ENCODE measurements around the gene NRP1. TPM values are rescaled to one million over a fixed set of nuclear protein-coding genes. Genes with fewer than 3 reads are reported as not detected.

The NRP1 gene
- total and polyA plus RNA-seq, 4 donors, result 14.6 to 55.6 (median 37.8) TPM

GRCh38 chr10:33235251-33235884 lies 99.1 kb downstream of the NRP1 start:
- WGBS, result 84% methylated on average over 8 of the region's 8 CpGs
- Histone ChIP-seq H3K4me1 (ENCODE audit: control insufficient read depth in 4 of 4, insufficient read depth in 4 of 4, low read length in 3 of 4) (no peaks in the 10 kb centered on the region), H3K27me3 (ENCODE audit: control insufficient read depth in 4 of 4, insufficient read depth in 4 of 4, low read length in 3 of 4) (no peaks in the 10 kb centered on the region), H3K36me3 (ENCODE audit: control insufficient read depth in 4 of 4, insufficient read depth in 3 of 4, low read depth in 1 of 4, low read length in 3 of 4) (peaks cover 0 to 11% (median 3%) of the 10 kb centered on the region in 4 donors), H3K9me3 (ENCODE audit: control insufficient read depth in 4 of 4, low read length in 3 of 4) (no peaks in the 10 kb centered on the region), H3K9ac (ENCODE audit: low read depth in 1 of 2, low read length in 2 of 2) (no peak overlapping the region), H3K4me3 (ENCODE audit: low read depth in 1 of 3, low read length in 3 of 3) (no peak overlapping the region), H3K27ac (ENCODE audit: low read depth in 1 of 2, low read length in 2 of 2) (no peak overlapping the region)
- DNase-seq (ENCODE audit: low spot score), result no peak
- no peak for TF ChIP-seq CTCF (IDR thresholded peaks at IDR 0.05; ENCODE audit: low read depth, low read length, missing input control)

DNA sequence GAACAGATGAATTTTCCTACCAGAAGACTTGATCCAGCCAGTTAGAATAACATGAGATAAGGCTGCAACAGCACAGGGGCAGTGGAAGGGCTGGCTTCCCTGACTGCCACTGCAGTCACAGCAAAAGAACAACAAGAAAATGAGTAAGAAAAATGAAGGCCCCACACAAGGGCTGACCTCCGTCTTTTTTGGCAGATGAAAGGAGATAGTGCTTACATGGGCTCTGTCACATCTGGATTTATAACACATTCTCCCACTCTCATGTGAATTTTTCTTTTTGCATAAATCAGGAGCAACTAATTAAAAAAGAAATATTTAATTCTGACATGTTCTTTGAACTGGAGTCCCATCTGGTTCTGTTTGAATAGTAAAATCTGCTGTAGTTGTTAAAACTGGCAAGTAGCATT lies 99.6 kb downstream of the NRP1 start:
- TF ChIP-seq NR2F2 (IDR thresholded peaks at IDR 0.05) (no peak), HNF4G (IDR thresholded peaks at IDR 0.05) (no peak), FOXA2 (IDR thresholded peaks at IDR 0.05) (no peak), ZBTB33 (IDR thresholded peaks at IDR 0.05) (no peak), JUND (IDR thresholded peaks at IDR 0.05) (no peak), FOXA1 (IDR thresholded peaks at IDR 0.05) (no peak), TAF1 (conservative IDR thresholded peaks at IDR 0.05) (no peak), HNF4A (conservative IDR thresholded peaks at IDR 0.05) (no peak), ATF3 (IDR thresholded peaks at IDR 0.05) (no peak), YY1 (IDR thresholded peaks at IDR 0.05) (no peak), RAD21 (IDR thresholded peaks at IDR 0.05) (no peak), SP1 (IDR thresholded peaks at IDR 0.05) (no peak), RXRA (IDR thresholded peaks at IDR 0.05) (no peak)
- TF ChIP-seq, protein P1, sequence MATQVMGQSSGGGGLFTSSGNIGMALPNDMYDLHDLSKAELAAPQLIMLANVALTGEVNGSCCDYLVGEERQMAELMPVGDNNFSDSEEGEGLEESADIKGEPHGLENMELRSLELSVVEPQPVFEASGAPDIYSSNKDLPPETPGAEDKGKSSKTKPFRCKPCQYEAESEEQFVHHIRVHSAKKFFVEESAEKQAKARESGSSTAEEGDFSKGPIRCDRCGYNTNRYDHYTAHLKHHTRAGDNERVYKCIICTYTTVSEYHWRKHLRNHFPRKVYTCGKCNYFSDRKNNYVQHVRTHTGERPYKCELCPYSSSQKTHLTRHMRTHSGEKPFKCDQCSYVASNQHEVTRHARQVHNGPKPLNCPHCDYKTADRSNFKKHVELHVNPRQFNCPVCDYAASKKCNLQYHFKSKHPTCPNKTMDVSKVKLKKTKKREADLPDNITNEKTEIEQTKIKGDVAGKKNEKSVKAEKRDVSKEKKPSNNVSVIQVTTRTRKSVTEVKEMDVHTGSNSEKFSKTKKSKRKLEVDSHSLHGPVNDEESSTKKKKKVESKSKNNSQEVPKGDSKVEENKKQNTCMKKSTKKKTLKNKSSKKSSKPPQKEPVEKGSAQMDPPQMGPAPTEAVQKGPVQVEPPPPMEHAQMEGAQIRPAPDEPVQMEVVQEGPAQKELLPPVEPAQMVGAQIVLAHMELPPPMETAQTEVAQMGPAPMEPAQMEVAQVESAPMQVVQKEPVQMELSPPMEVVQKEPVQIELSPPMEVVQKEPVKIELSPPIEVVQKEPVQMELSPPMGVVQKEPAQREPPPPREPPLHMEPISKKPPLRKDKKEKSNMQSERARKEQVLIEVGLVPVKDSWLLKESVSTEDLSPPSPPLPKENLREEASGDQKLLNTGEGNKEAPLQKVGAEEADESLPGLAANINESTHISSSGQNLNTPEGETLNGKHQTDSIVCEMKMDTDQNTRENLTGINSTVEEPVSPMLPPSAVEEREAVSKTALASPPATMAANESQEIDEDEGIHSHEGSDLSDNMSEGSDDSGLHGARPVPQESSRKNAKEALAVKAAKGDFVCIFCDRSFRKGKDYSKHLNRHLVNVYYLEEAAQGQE (IDR thresholded peaks at IDR 0.05), result no peak
- TF ChIP-seq, protein P2, sequence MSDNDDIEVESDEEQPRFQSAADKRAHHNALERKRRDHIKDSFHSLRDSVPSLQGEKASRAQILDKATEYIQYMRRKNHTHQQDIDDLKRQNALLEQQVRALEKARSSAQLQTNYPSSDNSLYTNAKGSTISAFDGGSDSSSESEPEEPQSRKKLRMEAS (IDR thresholded peaks at IDR 0.05), result no peak
- H3K27ac ChIP-seq (ENCODE audit: low read depth in 1 of 2, low read length in 2 of 2), result no peak overlapping the region
- H3K9me3 ChIP-seq (ENCODE audit: control insufficient read depth in 4 of 4, low read length in 3 of 4), result no peaks in the 10 kb centered on the region
- H3K27me3 ChIP-seq (ENCODE audit: control insufficient read depth in 4 of 4, insufficient read depth in 4 of 4, low read length in 3 of 4), result no peaks in the 10 kb centered on the region
- H3K9ac ChIP-seq (ENCODE audit: low read depth in 1 of 2, low read length in 2 of 2), result no peak overlapping the region
- DNase-seq (ENCODE audit: low spot score), result no peak
- peaks cover 0 to 3% (median 0%) of the 10 kb centered on the region in 4 donors for H3K4me1 ChIP-seq (ENCODE audit: control insufficient read depth in 4 of 4, insufficient read depth in 4 of 4, low read length in 3 of 4)
- H3K4me3 ChIP-seq (ENCODE audit: low read depth in 1 of 3, low read length in 3 of 3), result no peak overlapping the region
- peaks cover 0 to 8% (median 3%) of the 10 kb centered on the region in 4 donors for H3K36me3 ChIP-seq (ENCODE audit: control insufficient read depth in 4 of 4, insufficient read depth in 3 of 4, low read depth in 1 of 4, low read length in 3 of 4)
- WGBS, result 84% methylated on average over 1 of the region's 1 CpG
